IPS-18a (cell line): ENCODE data around the gene MYO7B.

Experiments used
- H3K27ac ChIP-seq: one replicate; pipeline ENCODE4 v1.5.1; 2013; ENCODE audit warnings: low read length
- H3K27me3 ChIP-seq: one replicate; pipeline ENCODE4 v1.6.1; 2013; ENCODE audit warnings: mild to moderate bottlenecking, low read length; ENCODE audit not compliant: control insufficient read depth, insufficient read depth
- H3K36me3 ChIP-seq: one replicate; pipeline ENCODE4 v1.6.1; 2013; ENCODE audit warnings: low read depth, low read length; ENCODE audit not compliant: control insufficient read depth
- H3K4me1 ChIP-seq: one replicate; pipeline ENCODE4 v1.6.1; 2013; ENCODE audit warnings: low read depth, low read length; ENCODE audit not compliant: control insufficient read depth
- H3K4me3 ChIP-seq: one replicate; pipeline ENCODE4 v1.5.1; 2013; ENCODE audit warnings: low read length
- H3K9ac ChIP-seq: one replicate; pipeline ENCODE4 v1.6.1; 2013; ENCODE audit warnings: mild to moderate bottlenecking, low read length, moderate library complexity
- H3K9me3 ChIP-seq: one replicate; pipeline ENCODE4 v1.6.1; 2013; ENCODE audit warnings: low read depth, low read length; ENCODE audit not compliant: control insufficient read depth

The MYO7B gene

GRCh38 chr2:127535422-127535901 is at the start of gene MYO7B:
MYO7B (plus strand) TSS chr2:127535683; CDS start chr2:127559723, 24,040 bp downstream.
- Histone ChIP-seq H3K9ac (no peak within 1 kb of the TSS), H3K36me3 (no peaks in the 10 kb centered on the region), H3K4me3 (no peak within 1 kb of the TSS), H3K27me3 (no peaks in the 10 kb centered on the region), H3K4me1 (no peaks in the 10 kb centered on the region), H3K27ac (no peak within 1 kb of the TSS), H3K9me3 (no peaks in the 10 kb centered on the region)

- peaks cover 14% of the 10 kb centered on the region for H3K4me1 ChIP-seq
- no peak overlapping the region for H3K9ac ChIP-seq
- H3K9me3 ChIP-seq = no peaks in the 10 kb centered on the region
- no peak overlapping the region for H3K4me3 ChIP-seq
- H3K27me3 ChIP-seq = no peaks in the 10 kb centered on the region
- peaks cover 86% of the 10 kb centered on the region for H3K36me3 ChIP-seq
- H3K27ac ChIP-seq = no peak overlapping the region
These were observed 49.8 kb upstream of the MYO7B start for GRCh38 chr2:127485694-127486071.

GRCh38 chr2:127486247-127487058 is 49.0 kb upstream of the MYO7B start:
- H3K9me3 ChIP-seq = no peaks in the 10 kb centered on the region
- H3K36me3 ChIP-seq = peaks cover 86% of the 10 kb centered on the region
- peaks cover 6% of the 10 kb centered on the region for H3K4me1 ChIP-seq
- H3K4me3 ChIP-seq = no peak overlapping the region
- H3K27me3 ChIP-seq = no peaks in the 10 kb centered on the region
- H3K9ac ChIP-seq = no peak overlapping the region
- no peak overlapping the region for H3K27ac ChIP-seq

- no peak overlapping the region for H3K27ac ChIP-seq
- H3K4me3 ChIP-seq = no peak overlapping the region
- H3K36me3 ChIP-seq = peaks cover 91% of the 10 kb centered on the region
- H3K9me3 ChIP-seq = no peaks in the 10 kb centered on the region
- H3K27me3 ChIP-seq = no peaks in the 10 kb centered on the region
- H3K9ac ChIP-seq = no peak overlapping the region
- H3K4me1 ChIP-seq = no peaks in the 10 kb centered on the region
These were observed 45.2 kb upstream of the MYO7B start for GRCh38 chr2:127490283-127490682.

GRCh38 chr2:127498386-127498785 is 37.1 kb upstream of the MYO7B start:
- H3K27ac ChIP-seq = no peak overlapping the region
- no peaks in the 10 kb centered on the region for H3K9me3 ChIP-seq
- H3K4me3 ChIP-seq = no peak overlapping the region
- no peaks in the 10 kb centered on the region for H3K27me3 ChIP-seq
- H3K9ac ChIP-seq = no peak overlapping the region
- no peaks in the 10 kb centered on the region for H3K4me1 ChIP-seq
- H3K36me3 ChIP-seq = peaks cover 88% of the 10 kb centered on the region

- no peak overlapping the region for H3K4me3 ChIP-seq
- no peaks in the 10 kb centered on the region for H3K9me3 ChIP-seq
- no peaks in the 10 kb centered on the region for H3K4me1 ChIP-seq
- peaks cover 66% of the 10 kb centered on the region for H3K36me3 ChIP-seq
- H3K27ac ChIP-seq = no peak overlapping the region
- H3K9ac ChIP-seq = no peak overlapping the region
- H3K27me3 ChIP-seq = no peaks in the 10 kb centered on the region
These were observed 32.0 kb upstream of the MYO7B start for GRCh38 chr2:127503491-127503890.

GRCh38 chr2:127504552-127505430 is 30.7 kb upstream of the MYO7B start:
- Histone ChIP-seq H3K9me3 (no peaks in the 10 kb centered on the region), H3K4me3 (no peak overlapping the region), H3K27ac (no peak overlapping the region), H3K27me3 (no peaks in the 10 kb centered on the region), H3K36me3 (peaks cover 55% of the 10 kb centered on the region), H3K4me1 (no peaks in the 10 kb centered on the region), H3K9ac (no peak overlapping the region)

- Histone ChIP-seq H3K36me3 (peaks cover 40% of the 10 kb centered on the region), H3K4me1 (no peaks in the 10 kb centered on the region)
These were observed 29.0 kb upstream of the MYO7B start for GRCh38 chr2:127506510-127506909.

GRCh38 chr2:127508023-127508630 is 27.4 kb upstream of the MYO7B start:
- Histone ChIP-seq H3K27me3 (no peaks in the 10 kb centered on the region), H3K4me3 (no peak overlapping the region), H3K9me3 (no peaks in the 10 kb centered on the region), H3K4me1 (no peaks in the 10 kb centered on the region), H3K9ac (no peak overlapping the region), H3K36me3 (peaks cover 24% of the 10 kb centered on the region), H3K27ac (no peak overlapping the region)

More at GRCh38 chr2:127506510-127506909, 29.0 kb upstream of the MYO7B start:
- H3K4me3 ChIP-seq = no peak overlapping the region
- no peaks in the 10 kb centered on the region for H3K27me3 ChIP-seq
- H3K9ac ChIP-seq = no peak overlapping the region
- no peak overlapping the region for H3K27ac ChIP-seq
- no peaks in the 10 kb centered on the region for H3K9me3 ChIP-seq

- no peaks in the 10 kb centered on the region for H3K4me1 ChIP-seq
- H3K27ac ChIP-seq = no peak overlapping the region
- no peak overlapping the region for H3K4me3 ChIP-seq
- H3K27me3 ChIP-seq = no peaks in the 10 kb centered on the region
- no peaks in the 10 kb centered on the region for H3K9me3 ChIP-seq
- H3K9ac ChIP-seq = no peak overlapping the region
- peaks cover 20% of the 10 kb centered on the region for H3K36me3 ChIP-seq
These were observed 26.9 kb upstream of the MYO7B start for GRCh38 chr2:127508631-127509034.

GRCh38 chr2:127510073-127510472 is 25.4 kb upstream of the MYO7B start:
- no peak overlapping the region for H3K9ac ChIP-seq
- H3K36me3 ChIP-seq = peaks cover 5% of the 10 kb centered on the region
- no peaks in the 10 kb centered on the region for H3K4me1 ChIP-seq
- no peaks in the 10 kb centered on the region for H3K27me3 ChIP-seq
- no peaks in the 10 kb centered on the region for H3K9me3 ChIP-seq
- H3K27ac ChIP-seq = no peak overlapping the region
- no peak overlapping the region for H3K4me3 ChIP-seq
